Keratinocyte (primary cell): ENCODE data around the gene FAM78A.

ENCODE experiments used
- CTCF ChIP-seq, 3 experiments: IDR thresholded peaks in 1 of 3; conservative IDR thresholded peaks in 1 of 3; optimal IDR thresholded peaks in 1 of 3; 2 replicates in 2 of 3; 3 replicates in 1 of 3; pipeline versions ENCODE3 to v1.5.1; 2011; ENCODE audit warnings: low read length in 3 of 3, mild to moderate bottlenecking in 3 of 3, moderate library complexity in 2 of 3, control low read depth in 1 of 3, inconsistent platforms in 1 of 3; ENCODE audit not compliant: insufficient read depth in 2 of 3; ENCODE audit errors: extremely low read depth in 1 of 3
- EZH2 ChIP-seq: IDR thresholded peaks from one replicate; pipeline ENCODE4 v1.6.1; 2012; ENCODE audit warnings: inconsistent platforms, mild to moderate bottlenecking, low read length, moderate library complexity

- TF ChIP-seq CTCF (optimal IDR thresholded peaks at IDR 0.05 in 1 of 3, IDR thresholded peaks at IDR 0.05 in 1 of 3, conservative IDR thresholded peaks at IDR 0.05 in 1 of 3; ENCODE audit: extremely low read depth in 1 of 3, insufficient read depth in 2 of 3, low read length in 3 of 3) (no peak), EZH2 (no peak)
These were observed 42.1 kb upstream of the FAM78A start for GRCh38 chr9:131318231-131319085.
